Measurements from ENCODE around the gene TSPAN9.

Gene TSPAN9

DNA sequence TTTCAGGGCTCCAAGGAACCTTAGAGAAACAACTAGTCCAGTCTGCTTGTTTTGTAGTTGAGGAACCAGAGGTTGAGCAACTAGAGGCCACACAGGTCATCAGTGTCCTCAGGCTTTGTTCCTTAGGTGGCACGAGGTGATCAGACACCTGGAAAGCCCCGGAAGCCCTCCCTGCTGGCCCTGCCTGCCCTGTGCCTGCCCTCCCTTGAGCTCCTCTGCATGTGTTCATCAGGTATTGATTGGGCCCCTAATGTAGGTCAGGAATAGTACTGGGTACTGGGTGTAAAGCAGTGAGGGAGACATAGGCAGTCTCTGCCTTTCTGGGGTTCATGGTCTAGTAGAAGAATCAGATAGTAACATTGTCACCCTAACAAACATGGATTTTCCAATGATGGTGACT, 114.3 kb downstream of the TSPAN9 start:
- no peak for DNase-seq

DNA sequence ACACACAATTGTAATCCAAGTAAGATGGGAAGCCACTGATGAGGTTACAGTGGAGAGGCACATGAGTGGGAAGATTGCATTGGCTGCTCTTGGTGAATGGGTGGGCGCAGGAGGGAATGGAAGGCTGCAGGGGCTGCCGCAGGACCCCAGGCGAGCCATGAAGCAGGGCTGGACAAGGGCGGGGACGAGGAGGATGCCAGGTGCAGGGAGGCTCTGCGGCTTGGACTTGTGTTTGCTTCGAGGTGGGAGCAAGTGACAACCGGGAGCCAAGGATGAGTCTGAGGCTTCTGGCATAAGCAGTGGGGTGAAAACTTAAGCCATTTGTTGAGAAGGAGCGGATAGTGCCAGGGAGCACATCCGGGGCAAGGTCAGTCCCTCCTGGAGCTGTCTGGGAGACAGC, 115.0 kb downstream of the TSPAN9 start:
- DNase-seq: no peak

DNA sequence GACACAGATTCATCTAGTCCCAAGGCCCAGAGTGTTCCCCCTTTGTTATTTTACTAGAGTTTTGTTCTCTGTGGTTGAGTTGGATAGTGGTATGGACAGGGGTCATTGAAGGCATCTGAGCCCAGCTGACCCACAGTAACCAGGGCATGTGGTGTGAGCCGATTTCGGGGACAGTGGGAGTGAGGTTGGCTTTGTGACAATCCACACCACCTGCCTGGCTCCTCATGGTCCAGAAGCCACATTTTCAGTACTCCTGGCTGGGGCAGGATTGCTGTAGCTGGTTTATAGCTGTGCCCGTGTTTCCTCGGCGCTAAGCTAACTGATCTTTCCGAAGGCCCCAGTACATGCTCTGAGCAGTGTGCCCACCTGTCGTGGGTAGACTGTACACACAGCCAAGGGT, 116.0 kb downstream of the TSPAN9 start:
- no peak for DNase-seq

DNA sequence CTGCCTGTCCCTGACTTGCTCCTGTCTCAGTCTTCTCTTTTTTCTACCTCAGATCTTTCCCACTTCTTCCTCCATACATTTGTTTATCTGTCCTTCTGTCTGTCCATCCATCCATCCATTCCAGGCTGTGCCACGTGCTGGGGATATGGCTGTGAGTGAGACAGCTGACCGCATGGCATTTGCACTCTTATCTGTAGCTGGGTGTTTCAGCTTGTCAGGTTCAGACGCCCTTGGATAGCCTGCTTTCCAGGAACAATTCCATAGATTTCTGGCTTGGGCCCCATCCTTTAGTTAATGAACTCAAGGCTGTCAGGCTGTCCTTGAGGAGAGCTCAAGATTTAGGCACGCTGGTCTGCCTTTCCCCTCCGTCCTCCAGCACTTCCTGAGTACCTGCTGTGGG, 116.6 kb downstream of the TSPAN9 start:
- no peak for DNase-seq

DNA sequence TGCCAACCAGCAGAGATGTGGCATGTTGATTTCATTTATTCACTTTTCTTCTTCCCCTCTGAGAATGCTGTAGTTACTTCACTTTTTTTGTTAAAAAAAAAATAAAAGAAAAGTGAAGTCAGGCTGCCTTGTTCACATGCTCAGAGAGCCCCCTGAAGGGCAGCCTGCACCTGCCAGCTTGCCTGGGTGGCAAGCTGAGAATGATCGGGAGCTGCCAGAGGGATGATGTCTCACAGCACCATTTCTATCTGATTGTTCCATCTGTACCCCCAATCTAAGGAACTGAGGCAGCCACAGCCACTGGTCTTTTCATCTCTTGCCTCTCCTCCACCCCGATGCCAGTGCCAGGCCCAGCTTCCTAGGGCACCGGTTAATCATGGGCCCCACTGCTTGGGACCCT, 118.2 kb downstream of the TSPAN9 start:
- no peak for DNase-seq

DNA sequence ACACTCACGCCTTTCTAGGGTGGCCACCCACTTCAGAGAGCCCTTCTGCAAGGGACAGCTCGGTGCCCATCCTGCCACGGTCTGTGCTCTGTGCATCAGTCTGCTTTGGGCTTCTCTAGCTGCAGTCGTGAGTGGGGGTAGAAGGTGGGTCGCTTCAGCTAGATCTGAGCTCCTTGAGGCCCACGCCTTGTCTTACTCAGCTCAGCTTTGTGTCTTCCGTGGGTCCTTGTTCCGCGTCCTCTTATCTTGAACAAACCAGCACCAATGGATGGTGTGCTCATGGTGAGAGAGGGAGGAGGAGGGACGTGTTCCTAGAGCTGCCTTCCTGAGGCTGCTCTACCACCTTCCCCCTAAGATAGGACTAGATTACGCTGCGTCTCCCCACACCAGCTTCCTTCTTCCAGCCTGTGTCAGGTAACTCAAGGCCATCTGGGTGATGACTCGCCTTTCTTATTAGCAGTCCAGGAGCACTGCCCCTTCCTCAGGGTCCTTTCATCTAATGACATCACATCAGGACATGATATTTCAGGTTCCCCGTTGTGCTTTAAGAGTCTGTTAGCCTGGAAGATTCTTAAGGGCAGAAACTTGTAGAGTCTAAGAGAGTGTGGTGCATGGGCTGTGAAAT, 118.8 kb downstream of the TSPAN9 start:
- no peak for DNase-seq

DNA sequence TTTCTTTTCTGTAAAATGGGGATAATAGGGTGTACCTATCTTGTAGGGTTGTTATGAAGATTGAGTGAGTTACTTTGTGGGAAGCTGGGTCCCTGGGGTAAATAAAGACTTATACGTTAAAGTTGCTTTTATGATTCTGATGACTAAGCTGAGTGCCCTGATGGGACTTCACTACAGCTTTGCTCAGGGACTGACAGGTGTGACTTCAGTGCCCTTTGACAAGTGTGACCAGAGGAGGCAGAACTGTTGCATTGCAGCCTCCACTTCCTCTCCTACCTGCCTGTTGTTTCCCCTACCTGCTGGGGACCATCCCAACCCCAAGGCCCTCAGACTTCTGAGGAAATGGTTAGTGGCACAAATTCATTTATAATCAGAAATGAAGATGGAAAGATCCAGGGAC, 119.3 kb downstream of the TSPAN9 start:
- no peak for DNase-seq

DNA sequence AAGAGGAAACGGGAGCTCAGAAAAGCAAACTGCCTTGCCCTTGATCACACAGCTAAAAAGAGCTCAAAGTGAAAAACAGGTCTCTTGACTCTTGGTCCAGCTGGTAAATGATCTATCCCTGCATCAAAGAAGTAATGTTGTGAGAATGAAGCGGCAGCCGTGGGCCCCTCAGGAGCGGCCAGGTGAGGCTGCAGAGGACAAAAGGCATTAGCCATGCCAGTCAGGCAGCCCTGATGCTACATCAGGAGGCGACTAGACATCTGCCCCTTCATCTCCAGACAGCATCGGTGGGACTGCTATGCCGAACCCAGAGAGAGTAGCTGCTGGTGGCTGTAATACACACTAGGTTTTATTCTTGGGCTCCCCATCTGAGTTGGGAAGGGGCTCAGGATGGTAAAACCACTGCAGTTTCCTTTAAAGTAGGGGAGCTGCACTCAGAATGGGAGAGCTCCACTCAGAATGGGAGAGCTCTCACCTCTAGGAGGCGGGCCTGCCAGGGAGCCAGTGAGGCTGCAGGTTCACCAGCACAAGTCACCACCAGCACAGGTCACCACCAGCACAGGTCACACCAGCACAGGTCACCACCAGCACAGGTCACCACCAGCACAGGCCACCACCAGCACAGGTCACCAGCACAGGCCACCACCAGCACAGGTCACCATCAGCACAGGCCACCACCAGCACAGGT, 120.1 kb downstream of the TSPAN9 start:
- no peak for DNase-seq

DNA sequence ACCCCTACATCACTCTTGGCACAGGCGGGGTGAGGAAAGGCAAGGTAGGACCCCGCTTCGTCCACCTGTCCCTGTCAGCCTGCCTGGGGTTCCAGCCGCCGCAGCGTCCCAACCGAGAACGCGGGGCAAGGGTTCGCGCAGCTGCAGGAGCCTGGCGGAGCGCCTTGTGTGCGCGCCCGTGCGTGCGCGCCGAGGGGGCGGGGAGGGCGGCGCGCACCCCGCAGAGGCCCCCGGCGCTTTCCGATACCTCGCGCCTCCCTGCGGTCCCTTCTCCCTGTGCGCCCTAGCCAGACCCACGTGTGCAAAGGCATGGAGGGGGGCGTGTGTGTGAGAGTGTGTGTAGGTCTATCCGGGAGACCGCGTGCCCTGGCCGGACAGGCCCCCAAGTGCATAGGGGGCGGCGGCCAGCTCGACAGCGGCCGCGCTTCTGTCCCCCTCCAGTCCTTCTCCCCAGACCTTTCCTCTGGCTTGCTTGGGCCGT, 122.4 kb downstream of the TSPAN9 start:
- DNase-seq: no peak

DNA sequence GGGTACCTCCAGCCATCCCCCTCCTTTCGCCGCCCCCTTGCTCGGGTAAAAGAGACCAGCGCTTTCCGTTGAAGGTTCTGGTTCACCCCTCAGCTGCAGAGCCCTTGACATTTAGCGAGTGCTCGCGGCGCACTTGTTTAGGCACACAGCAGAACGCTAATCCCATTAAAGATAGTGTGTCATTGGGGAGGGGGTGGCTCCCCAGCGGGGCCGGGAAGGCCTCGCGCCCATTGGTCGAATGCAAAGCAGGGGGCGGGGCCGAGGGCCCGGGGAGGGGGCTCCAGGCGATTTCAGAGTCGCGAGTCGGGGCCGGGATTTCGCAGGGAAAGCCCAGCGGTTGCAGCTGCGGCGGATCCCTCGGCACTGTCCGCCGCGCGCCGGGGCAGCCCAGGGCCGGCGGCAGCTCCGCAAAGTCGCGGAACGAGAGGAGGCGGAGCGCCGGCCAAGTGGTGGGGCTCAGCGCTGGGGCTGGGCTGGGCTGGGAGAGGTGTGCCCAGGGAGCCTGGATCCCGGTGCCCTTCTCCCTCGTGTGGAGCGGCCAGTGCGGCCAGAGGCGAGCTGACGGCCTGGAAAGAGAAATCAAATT, 122.9 kb downstream of the TSPAN9 start:
- no peak for DNase-seq

DNA sequence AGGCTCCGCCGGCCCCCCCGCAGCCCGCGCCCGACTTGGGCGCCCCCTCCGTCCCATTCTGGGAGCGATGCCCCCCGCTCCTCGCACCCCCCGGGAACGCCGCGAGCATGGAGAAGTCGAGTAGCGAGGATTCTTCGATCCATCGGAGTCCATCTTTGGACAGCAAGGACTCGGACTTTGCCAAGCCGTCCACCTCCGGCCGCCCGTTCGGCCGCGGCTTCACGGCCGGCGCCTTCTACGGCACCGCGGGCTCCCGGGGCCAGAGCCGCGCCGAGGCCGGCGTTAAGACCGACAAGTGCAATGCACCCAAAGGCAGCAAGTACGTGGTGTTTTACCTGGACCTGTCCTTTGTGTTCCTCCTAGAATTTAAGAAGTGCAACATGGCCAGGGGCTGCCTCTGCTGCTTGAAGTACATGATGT, 123.6 kb downstream of the TSPAN9 start:
- no peak for DNase-seq

DNA sequence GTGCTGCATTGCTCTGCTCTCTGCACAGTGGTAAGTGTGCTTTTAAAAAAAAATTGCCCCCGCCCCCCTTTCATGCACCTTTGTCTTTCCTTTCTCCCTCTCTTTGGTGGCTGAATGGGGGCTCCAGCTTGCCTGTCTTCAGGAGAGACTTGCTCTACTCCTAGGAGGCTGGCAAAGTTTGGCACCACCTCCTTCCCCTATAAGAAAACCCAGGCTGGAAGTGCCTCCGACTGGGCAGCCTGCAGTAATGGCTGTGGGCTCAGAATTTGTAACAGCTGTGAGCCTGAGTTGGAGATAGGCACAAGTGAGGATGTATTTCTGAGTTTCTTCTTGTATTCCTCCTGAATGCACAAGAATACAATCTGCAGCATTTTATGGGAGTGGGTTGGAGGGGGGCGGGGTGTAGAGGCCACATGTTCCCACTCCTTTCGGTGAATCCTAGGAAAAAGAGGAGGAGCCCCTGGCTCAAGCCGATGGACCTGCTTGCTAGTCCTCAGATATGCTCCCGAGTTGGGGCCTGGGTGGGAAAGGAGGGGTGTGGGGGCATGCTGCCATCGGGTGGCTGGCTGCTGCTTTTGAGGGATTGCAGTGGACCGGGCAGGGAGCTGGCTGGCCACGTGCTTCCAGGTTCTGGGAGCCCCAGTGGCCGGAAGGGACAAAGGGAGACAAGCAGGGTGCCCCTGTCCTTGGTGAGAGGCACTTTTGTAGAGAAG, 124.3 kb downstream of the TSPAN9 start:
- DNase-seq: no peak

DNA sequence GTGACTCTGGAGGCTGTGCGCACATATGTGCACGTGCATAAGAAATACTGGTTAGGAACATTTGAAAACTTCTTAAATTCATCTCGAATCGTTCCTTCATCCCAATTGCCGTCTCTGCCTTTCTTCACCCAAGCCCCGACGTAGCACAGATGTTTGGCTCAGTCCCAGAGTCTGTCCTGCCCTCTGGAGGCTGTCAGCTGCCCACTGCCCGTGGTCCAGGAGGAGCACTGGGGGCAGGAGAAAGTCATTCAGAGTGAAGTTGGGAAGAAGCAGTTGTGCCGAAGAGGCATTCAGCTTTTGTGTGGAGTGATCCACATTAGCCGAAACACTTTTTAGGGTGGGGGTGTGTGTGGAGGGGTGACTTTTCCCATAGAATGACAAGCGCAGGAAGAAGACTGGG, 124.9 kb downstream of the TSPAN9 start:
- no peak for DNase-seq

DNA sequence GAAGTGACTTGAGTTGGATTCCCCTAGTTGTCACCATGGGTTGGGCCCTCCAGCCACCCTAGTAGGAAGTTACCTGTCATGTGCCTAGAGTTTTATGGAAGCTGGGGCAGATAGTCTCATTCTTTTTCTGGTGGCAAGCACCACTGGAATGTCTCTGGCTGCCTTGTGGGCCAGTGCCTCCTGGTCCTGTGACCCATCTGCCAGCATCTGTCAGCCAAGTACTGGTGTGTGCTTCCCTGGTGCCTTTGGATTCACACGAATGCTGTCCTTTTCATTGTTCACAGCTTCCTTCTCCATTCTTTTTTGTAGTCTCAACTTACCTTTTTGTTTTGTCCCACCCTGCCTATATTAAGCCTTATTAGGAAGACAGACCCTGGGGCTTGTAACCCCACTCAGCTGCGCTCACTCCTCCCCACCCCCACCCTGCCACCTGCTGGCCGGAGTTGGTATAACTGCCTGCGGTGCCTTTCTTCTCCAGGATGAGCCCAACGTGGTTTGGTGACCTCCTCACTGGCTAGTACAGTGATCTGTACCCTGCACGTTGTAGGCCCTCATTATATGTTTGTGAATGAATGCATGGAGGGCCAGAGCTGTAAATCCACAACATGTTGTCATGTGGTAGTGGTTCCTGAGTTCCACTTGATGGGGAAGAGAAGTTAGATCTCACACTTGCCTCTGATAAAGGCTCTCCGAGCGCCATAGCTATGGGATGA, 125.7 kb downstream of the TSPAN9 start:
- DNase-seq: no peak

DNA sequence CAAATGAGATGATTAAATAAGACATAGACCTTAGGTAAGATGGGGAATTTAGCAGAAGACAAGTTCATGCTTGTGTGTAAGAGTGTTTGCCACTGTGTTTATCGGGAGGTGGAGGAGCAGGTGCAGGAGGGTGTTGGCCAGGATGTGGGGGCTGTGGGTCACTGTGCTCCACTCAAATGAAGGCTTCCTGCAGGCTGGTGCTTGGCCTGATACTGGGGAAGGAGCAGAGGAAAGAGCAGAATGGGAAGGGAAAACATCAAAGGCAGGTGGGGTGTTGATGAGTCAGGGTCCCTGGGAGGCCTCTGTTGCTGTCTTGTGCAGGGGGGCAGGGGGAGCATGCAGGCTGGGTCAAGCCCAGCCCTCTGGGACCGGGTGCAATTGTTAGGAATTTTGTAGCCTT, 126.5 kb downstream of the TSPAN9 start:
- no peak for DNase-seq

DNA sequence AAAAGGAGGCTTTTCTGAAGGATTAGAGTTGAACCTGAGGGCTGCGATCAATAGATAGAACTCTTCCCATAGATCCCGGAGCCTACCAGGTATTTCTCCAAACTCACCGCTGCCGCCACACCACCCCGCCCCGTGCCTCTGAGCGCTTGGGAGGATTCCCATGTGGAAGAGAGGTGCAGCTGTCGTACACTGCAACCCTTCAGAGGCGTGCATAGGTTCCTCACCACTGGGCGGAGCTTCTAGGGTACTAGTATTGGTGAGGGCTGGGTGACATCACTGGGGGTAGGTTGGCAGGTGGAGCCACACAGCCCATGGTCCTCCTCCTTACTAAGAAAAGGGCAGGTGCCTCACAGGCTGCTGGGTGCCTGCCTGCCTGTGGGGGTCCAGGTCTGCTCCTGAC, 127.0 kb downstream of the TSPAN9 start:
- DNase-seq: no peak

DNA sequence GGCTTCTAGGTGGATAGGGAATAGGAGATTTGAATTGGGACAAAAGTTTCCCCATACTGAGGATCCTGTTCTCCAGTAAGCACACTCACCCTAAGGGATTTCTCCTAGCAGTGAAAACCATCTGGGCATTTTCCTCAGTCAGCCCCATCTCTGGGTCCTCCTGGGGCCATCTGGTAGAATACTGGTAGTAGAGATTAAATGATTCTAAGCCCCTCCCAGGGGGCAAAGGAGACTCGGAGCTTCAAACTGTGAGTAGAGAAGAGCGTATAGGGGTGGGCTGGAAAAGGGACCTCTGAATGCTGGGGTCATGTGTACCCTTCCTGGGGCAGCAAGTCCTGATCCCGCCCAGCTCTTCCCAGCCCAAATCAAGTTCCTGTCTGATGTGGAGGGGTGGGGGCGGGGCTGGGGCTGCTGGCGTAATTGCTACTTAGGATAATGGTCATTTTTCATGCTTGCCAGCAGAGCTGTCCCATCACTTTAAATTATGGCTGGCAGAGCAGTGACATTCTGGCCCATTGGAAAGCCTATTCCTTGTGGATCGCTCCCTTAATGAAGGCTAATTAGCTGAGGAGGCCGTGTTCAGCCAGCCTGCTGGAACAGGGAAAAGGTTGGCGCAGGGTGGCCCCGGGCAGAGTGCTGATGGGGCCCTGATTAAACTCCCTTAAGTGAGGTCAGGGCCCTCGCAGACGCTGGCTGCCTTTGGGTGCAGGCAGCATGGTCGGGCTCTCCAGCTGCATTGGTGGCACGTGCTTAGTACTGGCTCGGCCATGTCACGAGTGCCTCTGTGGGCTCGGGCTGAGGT, 127.8 kb downstream of the TSPAN9 start:
- DNase-seq: no peak

DNA sequence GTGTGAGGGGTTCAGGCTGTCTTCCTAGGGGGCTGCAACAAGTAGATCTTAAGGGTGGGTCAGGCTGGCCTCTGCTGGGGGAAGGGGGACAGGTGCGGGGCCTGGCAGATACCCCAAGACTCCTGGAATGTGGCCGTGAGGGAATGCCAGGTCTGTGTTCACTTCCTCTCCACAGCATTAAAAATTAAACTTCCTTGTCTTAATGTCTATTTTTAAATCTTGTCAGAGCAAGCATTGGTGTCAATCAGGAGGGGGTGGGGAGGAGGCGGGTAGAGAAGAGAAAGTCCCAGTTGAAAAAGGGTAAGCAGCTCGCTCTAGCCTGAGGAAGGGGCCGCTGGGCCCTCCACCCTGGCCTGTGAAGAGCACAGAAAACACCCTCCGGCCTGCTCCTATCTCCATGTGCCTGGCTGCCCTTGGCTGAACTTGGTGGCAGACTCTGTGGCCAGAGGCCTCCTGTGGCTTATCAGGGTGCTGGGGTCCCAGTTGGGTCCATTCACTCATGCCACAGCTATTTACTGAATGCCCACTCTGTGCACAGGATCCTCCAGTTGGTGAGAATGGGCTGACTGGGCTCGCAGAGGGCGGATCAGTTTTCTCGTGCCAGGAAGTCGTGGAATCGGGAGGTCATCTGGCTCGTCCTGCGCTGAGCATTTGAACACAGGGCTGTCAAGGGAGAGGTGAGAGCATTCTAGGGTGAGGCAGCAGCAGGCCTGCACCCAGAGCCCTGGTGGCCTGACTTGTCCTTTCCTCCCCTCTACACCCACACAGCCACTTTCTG, 128.8 kb downstream of the TSPAN9 start:
- no peak for DNase-seq

DNA sequence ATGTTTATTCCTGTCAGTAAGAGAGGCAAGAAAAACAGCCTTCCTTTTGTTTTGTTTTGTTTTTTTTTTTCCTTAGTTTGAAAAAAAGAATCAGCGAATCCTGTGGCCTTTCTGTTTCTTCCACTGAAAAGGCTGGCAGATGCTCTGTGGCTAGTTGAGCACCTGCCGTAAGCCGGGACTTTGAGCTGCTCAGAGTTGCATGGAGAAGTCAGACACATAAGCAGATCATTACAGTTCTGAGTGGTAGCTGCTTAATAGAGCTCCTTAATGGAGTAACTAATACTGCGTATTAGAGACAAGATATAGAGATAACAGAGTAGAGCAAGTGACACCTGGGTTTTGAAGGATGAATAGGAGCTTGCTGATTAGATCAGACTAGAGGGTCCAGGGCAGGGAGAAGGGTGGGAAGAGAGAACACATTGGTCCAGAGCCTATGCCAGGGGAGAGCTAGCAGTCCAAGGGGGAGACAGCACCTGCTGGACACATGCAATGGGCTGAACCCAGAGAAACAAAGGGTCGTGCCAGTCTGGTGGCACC, 129.4 kb downstream of the TSPAN9 start:
- DNase-seq: no peak

DNA sequence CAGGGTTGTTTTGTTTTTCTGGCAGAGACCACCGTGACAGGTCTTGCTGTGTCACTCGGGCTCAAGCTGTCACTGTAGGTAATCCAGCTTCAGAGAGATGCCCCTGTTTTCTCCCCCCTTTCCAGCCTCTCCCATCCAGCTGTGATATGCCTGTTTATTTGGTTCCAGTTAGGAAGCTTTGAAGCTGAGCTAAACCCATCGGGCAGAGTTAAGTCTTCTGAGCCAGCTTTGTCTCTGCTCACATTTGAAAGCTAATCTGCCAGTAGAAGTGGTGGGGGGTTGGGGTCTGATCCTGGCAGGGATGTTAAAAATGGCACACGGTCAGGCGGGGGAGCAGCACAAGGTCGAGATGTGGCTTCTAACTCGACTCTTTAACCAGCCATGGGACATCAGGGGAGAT, 130.0 kb downstream of the TSPAN9 start:
- DNase-seq: no peak

DNA sequence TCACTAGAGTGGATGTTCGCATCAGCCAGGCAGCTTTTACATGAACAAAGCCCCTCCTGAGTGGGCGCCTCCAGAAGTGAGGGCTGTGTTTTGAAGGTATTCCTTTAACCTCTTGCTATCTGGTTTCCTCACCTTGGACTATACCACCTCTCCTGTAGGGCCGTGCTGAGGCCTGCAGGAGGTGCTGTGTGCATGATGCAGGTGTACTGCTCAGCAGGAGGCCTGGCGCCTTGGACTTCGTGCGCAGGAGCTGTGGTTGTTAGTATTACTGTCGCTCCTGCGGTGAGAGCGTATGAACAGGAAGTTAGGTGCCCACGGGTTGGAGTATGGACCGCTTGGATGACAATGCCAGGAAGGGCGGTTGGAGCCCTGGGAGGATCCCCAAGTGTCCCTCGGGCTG, 130.7 kb downstream of the TSPAN9 start:
- no peak for DNase-seq

Measured in SIG-M5 (cell line).